Activated B cell treated with CpG ODN at 0.5 μM for 24 hours (primary cell): ENCODE measurements around the gene RIPPLY1. TPM values are rescaled to one million over a fixed set of nuclear protein-coding genes. Genes with fewer than 3 reads are reported as not detected.

Experiments used
- ATAC-seq: fragments of 200-7000 bp; cut with Tn5 transposase; one replicate; pipeline ENCODE4 v1.10.0; 2021; ENCODE audit warnings: low read depth, mild to moderate bottlenecking, moderate library complexity
- CTCF ChIA-PET: fragments of 350-600 bp; sonication (Branson Sonifier 250); formaldehyde crosslinking; loops from one replicate; lab custom pipeline; 2021; ENCODE audit warnings: antibody characterized with exemption; lab: Charles Lee
- POLR2A ChIA-PET: fragments of 350-600 bp; sonication (Branson Sonifier 250); formaldehyde crosslinking; loops from one replicate; lab custom pipeline; 2021; ENCODE audit warnings: antibody characterized with exemption; lab: Charles Lee
- DNase-seq: peaks from one replicate; pipeline ENCODE4 v3.0.0; 2022
- H3K27ac Mint-ChIP-seq: one replicate; pipeline ENCODE4 v1.8.0; 2020; ENCODE audit warnings: mixed read lengths
- H3K27me3 Mint-ChIP-seq: one replicate; pipeline ENCODE4 v1.8.0; 2021; ENCODE audit warnings: mixed read lengths
- H3K36me3 Mint-ChIP-seq: one replicate; pipeline ENCODE4 v1.8.0; 2021; ENCODE audit warnings: low read depth, mixed read lengths
- H3K4me1 Mint-ChIP-seq: one replicate; pipeline ENCODE4 v1.8.0; 2021; ENCODE audit warnings: mixed read lengths
- H3K4me3 Mint-ChIP-seq: one replicate; pipeline ENCODE4 v1.8.0; 2020; ENCODE audit warnings: mild to moderate bottlenecking, mixed read lengths
- H3K9me3 Mint-ChIP-seq: one replicate; pipeline ENCODE4 v1.8.0; 2020; ENCODE audit warnings: mixed read lengths
- intact Hi-C: fragments of 100-400 bp; cut with micrococcal nuclease; formaldehyde crosslinking; loops from one replicate; pipeline ENCODE4 v1.15.1; 2024
- total RNA-seq: library from RNA; stranded (reverse); gene quantifications from 2 replicates; pipeline ENCODE4 v1.2.3, GENCODE V29; 2022
- TF ChIP-seq, protein P1 (sequence below): fragments of 200-600 bp; IDR thresholded peaks from one replicate; pipeline ENCODE4 v1.8.0; 2022; ENCODE audit warnings: antibody characterized with exemption, mild to moderate bottlenecking

Gene RIPPLY1
- total RNA-seq, 1 donor from 2014 or later: not detected

GRCh38 chrX:106863697-106864096 is 39.4 kb downstream of the RIPPLY1 start:
- peaks cover 3% of the 10 kb centered on the region for H3K9me3 Mint-ChIP-seq
- no peak for DNase-seq
- intact Hi-C loops: no loop called here
- TF ChIP-seq, protein P1, sequence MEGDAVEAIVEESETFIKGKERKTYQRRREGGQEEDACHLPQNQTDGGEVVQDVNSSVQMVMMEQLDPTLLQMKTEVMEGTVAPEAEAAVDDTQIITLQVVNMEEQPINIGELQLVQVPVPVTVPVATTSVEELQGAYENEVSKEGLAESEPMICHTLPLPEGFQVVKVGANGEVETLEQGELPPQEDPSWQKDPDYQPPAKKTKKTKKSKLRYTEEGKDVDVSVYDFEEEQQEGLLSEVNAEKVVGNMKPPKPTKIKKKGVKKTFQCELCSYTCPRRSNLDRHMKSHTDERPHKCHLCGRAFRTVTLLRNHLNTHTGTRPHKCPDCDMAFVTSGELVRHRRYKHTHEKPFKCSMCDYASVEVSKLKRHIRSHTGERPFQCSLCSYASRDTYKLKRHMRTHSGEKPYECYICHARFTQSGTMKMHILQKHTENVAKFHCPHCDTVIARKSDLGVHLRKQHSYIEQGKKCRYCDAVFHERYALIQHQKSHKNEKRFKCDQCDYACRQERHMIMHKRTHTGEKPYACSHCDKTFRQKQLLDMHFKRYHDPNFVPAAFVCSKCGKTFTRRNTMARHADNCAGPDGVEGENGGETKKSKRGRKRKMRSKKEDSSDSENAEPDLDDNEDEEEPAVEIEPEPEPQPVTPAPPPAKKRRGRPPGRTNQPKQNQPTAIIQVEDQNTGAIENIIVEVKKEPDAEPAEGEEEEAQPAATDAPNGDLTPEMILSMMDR: no peak
- no peaks in the 10 kb centered on the region for H3K36me3 Mint-ChIP-seq
- no peak overlapping the region for H3K4me3 Mint-ChIP-seq
- CTCF ChIA-PET: no interaction called here
- no peak for ATAC-seq
- no peak overlapping the region for H3K27ac Mint-ChIP-seq
- POLR2A ChIA-PET: no interaction called here
- H3K4me1 Mint-ChIP-seq: no peaks in the 10 kb centered on the region
- H3K27me3 Mint-ChIP-seq: no peaks in the 10 kb centered on the region

DNA sequence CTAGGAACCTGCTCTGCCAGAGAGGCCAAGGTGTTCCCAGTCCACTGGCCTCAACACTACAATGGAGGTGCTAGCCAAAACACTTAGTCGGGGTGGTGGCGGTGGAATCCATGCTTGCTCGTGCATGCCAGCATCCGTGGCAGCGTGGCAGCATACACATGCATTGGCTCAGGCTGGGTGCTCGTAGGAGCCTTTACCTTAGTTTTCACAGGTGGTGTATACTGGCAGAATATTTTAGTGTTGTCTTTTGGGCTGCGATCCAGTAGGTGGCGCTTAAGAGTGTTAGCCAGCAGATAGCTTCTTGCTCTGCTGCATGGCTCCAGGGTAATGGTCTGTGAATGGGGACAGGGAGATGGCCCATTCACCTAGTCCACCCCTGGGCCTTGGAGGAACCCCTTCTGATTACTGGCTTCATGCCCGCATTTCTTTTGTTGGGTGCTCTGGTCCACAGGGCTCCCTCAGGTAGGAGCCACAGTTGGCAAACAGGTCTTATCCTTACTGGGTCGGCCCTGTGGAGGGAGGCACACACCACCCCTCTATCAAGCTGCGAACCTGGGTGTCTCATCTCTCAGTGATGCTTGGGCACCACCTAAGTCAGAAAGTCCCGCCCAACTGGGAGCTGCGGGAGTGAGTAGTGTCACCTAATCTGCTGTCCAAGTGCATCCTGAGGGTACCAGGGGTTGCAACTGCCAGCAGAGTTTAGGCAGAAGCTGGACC is 40.0 kb downstream of the RIPPLY1 start:
- POLR2A ChIA-PET: no interaction called here
- Mint-ChIP-seq H3K9me3 (peaks cover 3% of the 10 kb centered on the region), H3K27me3 (no peaks in the 10 kb centered on the region), H3K27ac (no peak overlapping the region), H3K36me3 (no peaks in the 10 kb centered on the region), H3K4me3 (no peak overlapping the region), H3K4me1 (no peaks in the 10 kb centered on the region)
- DNase-seq (no peak), ATAC-seq (no peak)
- intact Hi-C loops: no loop called here
- TF ChIP-seq, protein P1: no peak
- CTCF ChIA-PET: no interaction called here

Other genes starting within 250 kb of the RIPPLY1 start
- gene RNF128, start 176.6 kb downstream of the RIPPLY1 start, total RNA-seq: not detected in 2 replicates
- 6.5 and 8.4 TPM in 2 replicates for gene TBC1D8B, start 100.7 kb downstream of the RIPPLY1 start, total RNA-seq
- gene CLDN2, start 17.1 kb upstream of the RIPPLY1 start, total RNA-seq: not detected in 2 replicates
- gene MORC4, start 96.9 kb upstream of the RIPPLY1 start, total RNA-seq: 3.7 and 4.1 TPM in 2 replicates
- 16.5 and 18.5 TPM in 2 replicates for gene RBM41, start 215.5 kb upstream of the RIPPLY1 start, total RNA-seq